Activated T-helper 17 cell treated with anti-CD3 and anti-CD28 coated beads, Interleukin-2, amount 50 U/mL, for 72 hours (primary cell): ENCODE results near the gene RCAN2. TPM values are rescaled to one million over a fixed set of nuclear protein-coding genes. Genes with fewer than 3 reads are reported as not detected.
A peak's percentile ranks its signal among the peaks of the same experiment; 100 is the strongest.

ENCODE experiments used
- ATAC-seq: fragments of 150-1000 bp; cut with Tn5 transposase; replicated peaks from 2 replicates; pipeline ENCODE4 v1.10.0; 2021; ENCODE audit warnings: mild to moderate bottlenecking, moderate library complexity
- H3K27ac Mint-ChIP-seq: one replicate; pipeline ENCODE4 v1.8.0; 2022; ENCODE audit warnings: mixed read lengths
- H3K27me3 Mint-ChIP-seq: one replicate; pipeline ENCODE4 v1.8.0; 2022; ENCODE audit warnings: mixed read lengths
- H3K36me3 Mint-ChIP-seq: one replicate; pipeline ENCODE4 v1.8.0; 2022; ENCODE audit warnings: low read depth, mild to moderate bottlenecking, mixed read lengths
- H3K4me1 Mint-ChIP-seq: one replicate; pipeline ENCODE4 v1.8.0; 2022; ENCODE audit warnings: mixed read lengths
- H3K4me3 Mint-ChIP-seq: one replicate; pipeline ENCODE4 v1.8.0; 2022; ENCODE audit warnings: mild to moderate bottlenecking, mixed read lengths
- H3K9me3 Mint-ChIP-seq: one replicate; pipeline ENCODE4 v1.8.0; 2022; ENCODE audit warnings: mixed read lengths
- total RNA-seq, 2 donors: library from RNA; stranded (reverse); gene quantifications; one replicate each; pipeline ENCODE4 v1.2.3, GENCODE V29; 2022

Gene RCAN2
- total RNA-seq, 2 donors from 2014 or later: 0.95 to 10.6 TPM

- Mint-ChIP-seq H3K4me3 (no peak overlapping the region), H3K27ac (no peak overlapping the region), H3K27me3 (peaks cover 4% of the 10 kb centered on the region), H3K9me3 (no peaks in the 10 kb centered on the region), H3K4me1 (no peaks in the 10 kb centered on the region), H3K36me3 (no peaks in the 10 kb centered on the region)
- ATAC-seq: no peak
These were observed 244.5 kb downstream of the RCAN2 start for GRCh38 chr6:46246727-46247126.

- H3K27ac Mint-ChIP-seq: no peak overlapping the region
- H3K9me3 Mint-ChIP-seq: no peaks in the 10 kb centered on the region
- peaks cover 4% of the 10 kb centered on the region for H3K27me3 Mint-ChIP-seq
- no peak overlapping the region for H3K4me3 Mint-ChIP-seq
- no peaks in the 10 kb centered on the region for H3K4me1 Mint-ChIP-seq
- no peak for ATAC-seq
- no peaks in the 10 kb centered on the region for H3K36me3 Mint-ChIP-seq
These were observed 245.2 kb downstream of the RCAN2 start for GRCh38 chr6:46246081-46246480.

- Mint-ChIP-seq H3K27me3 (peaks cover 6% of the 10 kb centered on the region), H3K4me1 (no peaks in the 10 kb centered on the region), H3K27ac (no peak overlapping the region), H3K4me3 (no peak overlapping the region), H3K36me3 (no peaks in the 10 kb centered on the region), H3K9me3 (no peaks in the 10 kb centered on the region)
- no peak for ATAC-seq
These were observed 246.6 kb downstream of the RCAN2 start for GRCh38 chr6:46244670-46245069.

- H3K36me3 Mint-ChIP-seq: no peaks in the 10 kb centered on the region
- no peak overlapping the region for H3K27ac Mint-ChIP-seq
- H3K27me3 Mint-ChIP-seq: peaks cover 7% of the 10 kb centered on the region
- H3K9me3 Mint-ChIP-seq: no peaks in the 10 kb centered on the region
- no peak for ATAC-seq
- H3K4me3 Mint-ChIP-seq: no peak overlapping the region
- H3K4me1 Mint-ChIP-seq: no peaks in the 10 kb centered on the region
These were observed 247.5 kb downstream of the RCAN2 start for GRCh38 chr6:46243754-46244153.

GRCh38 chr6:46242921-46243320, 248.3 kb downstream of the RCAN2 start:
- Mint-ChIP-seq H3K4me1 (no peaks in the 10 kb centered on the region), H3K27me3 (peaks cover 7% of the 10 kb centered on the region), H3K27ac (no peak overlapping the region), H3K9me3 (no peaks in the 10 kb centered on the region), H3K36me3 (no peaks in the 10 kb centered on the region), H3K4me3 (no peak overlapping the region)
- ATAC-seq: no peak

- no peak for ATAC-seq
- Mint-ChIP-seq H3K27ac (no peak overlapping the region), H3K36me3 (no peaks in the 10 kb centered on the region), H3K9me3 (no peaks in the 10 kb centered on the region), H3K4me1 (no peaks in the 10 kb centered on the region), H3K4me3 (no peak overlapping the region), H3K27me3 (peaks cover 15% of the 10 kb centered on the region)
These were observed 250.2 kb downstream of the RCAN2 start for GRCh38 chr6:46240866-46241565.

GRCh38 chr6:46236752-46237151, 254.5 kb downstream of the RCAN2 start:
- Mint-ChIP-seq H3K36me3 (no peaks in the 10 kb centered on the region), H3K27ac (no peak overlapping the region), H3K9me3 (no peaks in the 10 kb centered on the region), H3K27me3 (peaks cover 20% of the 10 kb centered on the region), H3K4me1 (no peaks in the 10 kb centered on the region), H3K4me3 (no peak overlapping the region)
- no peak for ATAC-seq

GRCh38 chr6:46235242-46235641, 256.0 kb downstream of the RCAN2 start:
- no peak overlapping the region for H3K4me3 Mint-ChIP-seq
- no peaks in the 10 kb centered on the region for H3K9me3 Mint-ChIP-seq
- no peaks in the 10 kb centered on the region for H3K36me3 Mint-ChIP-seq
- no peaks in the 10 kb centered on the region for H3K4me1 Mint-ChIP-seq
- H3K27me3 Mint-ChIP-seq: peaks cover 20% of the 10 kb centered on the region
- no peak overlapping the region for H3K27ac Mint-ChIP-seq
- ATAC-seq: no peak

- Mint-ChIP-seq H3K4me3 (no peak overlapping the region), H3K27me3 (peaks cover 18% of the 10 kb centered on the region), H3K36me3 (no peaks in the 10 kb centered on the region), H3K27ac (no peak overlapping the region), H3K9me3 (no peaks in the 10 kb centered on the region), H3K4me1 (no peaks in the 10 kb centered on the region)
- ATAC-seq: no peak
These were observed 256.5 kb downstream of the RCAN2 start for GRCh38 chr6:46234700-46235099.

- Mint-ChIP-seq H3K9me3 (no peaks in the 10 kb centered on the region), H3K27ac (no peak overlapping the region), H3K4me1 (no peaks in the 10 kb centered on the region), H3K36me3 (no peaks in the 10 kb centered on the region), H3K4me3 (no peak overlapping the region), H3K27me3 (peaks cover 16% of the 10 kb centered on the region)
- ATAC-seq: no peak
These were observed 257.1 kb downstream of the RCAN2 start for GRCh38 chr6:46234156-46234556.

GRCh38 chr6:46233129-46233528, 258.1 kb downstream of the RCAN2 start:
- no peak for ATAC-seq
- no peaks in the 10 kb centered on the region for H3K4me1 Mint-ChIP-seq
- no peak overlapping the region for H3K27ac Mint-ChIP-seq

GRCh38 chr6:46222286-46222685, 269.0 kb downstream of the RCAN2 start:
- no peak overlapping the region for H3K27ac Mint-ChIP-seq
- H3K36me3 Mint-ChIP-seq: no peaks in the 10 kb centered on the region
- no peak for ATAC-seq
- peaks cover 9% of the 10 kb centered on the region for H3K27me3 Mint-ChIP-seq
- peaks cover 4% of the 10 kb centered on the region for H3K4me1 Mint-ChIP-seq
- H3K9me3 Mint-ChIP-seq: no peaks in the 10 kb centered on the region
- no peak overlapping the region for H3K4me3 Mint-ChIP-seq

More at GRCh38 chr6:46233129-46233528, 258.1 kb downstream of the RCAN2 start:
- Mint-ChIP-seq H3K9me3 (no peaks in the 10 kb centered on the region), H3K36me3 (no peaks in the 10 kb centered on the region), H3K27me3 (peaks cover 16% of the 10 kb centered on the region), H3K4me3 (no peak overlapping the region)

- Mint-ChIP-seq H3K4me3 (no peak overlapping the region), H3K36me3 (no peaks in the 10 kb centered on the region), H3K27me3 (peaks cover 8% of the 10 kb centered on the region), H3K27ac (no peak overlapping the region), H3K9me3 (no peaks in the 10 kb centered on the region), H3K4me1 (peaks cover 4% of the 10 kb centered on the region)
- peak; percentile 53 for ATAC-seq
These were observed 269.9 kb downstream of the RCAN2 start for GRCh38 chr6:46221222-46221793.

- peak overlapping the region; percentile 9 for H3K4me3 Mint-ChIP-seq
- ATAC-seq: peak; percentile 70
- H3K4me1 Mint-ChIP-seq: peaks cover 4% of the 10 kb centered on the region
- H3K27me3 Mint-ChIP-seq: peaks cover 8% of the 10 kb centered on the region
- H3K27ac Mint-ChIP-seq: peak overlapping the region; percentile 52
- no peaks in the 10 kb centered on the region for H3K36me3 Mint-ChIP-seq
- H3K9me3 Mint-ChIP-seq: no peaks in the 10 kb centered on the region
These were observed 270.7 kb downstream of the RCAN2 start for GRCh38 chr6:46220352-46221221.

GRCh38 chr6:46219661-46220060, 271.6 kb downstream of the RCAN2 start:
- Mint-ChIP-seq H3K4me1 (peaks cover 4% of the 10 kb centered on the region), H3K27me3 (peaks cover 8% of the 10 kb centered on the region), H3K4me3 (no peak overlapping the region), H3K27ac (no peak overlapping the region), H3K9me3 (no peaks in the 10 kb centered on the region), H3K36me3 (no peaks in the 10 kb centered on the region)
- no peak for ATAC-seq
